Natural killer cell treated with Interleukin-12 subunit alpha and Interleukin-12 subunit beta and Interleukin-15 and Interleukin-18, amount 100 ng/mL, for 72 hours (primary cell): Measurements from ENCODE around the gene LRRC36. TPM values are rescaled to one million over a fixed set of nuclear protein-coding genes. Genes with fewer than 3 reads are reported as not detected.
A peak's percentile ranks its signal among the peaks of the same experiment; 100 is the strongest.
"Not testable (repeated sequence)": the region's sequence is repeated elsewhere in the genome, so short reads cannot be mapped to it uniquely, and the experiment has no call there.

Source experiments
- ATAC-seq, 2 donors: fragments of 150-1000 bp; cut with Tn5 transposase in 1 of 2; sonication (Bioruptor Pico), chemical (Tn5 transposase) in 1 of 2; 2 replicates each; pipeline ENCODE4 v1.10.0; 2021
- DNase-seq: peaks from one replicate; pipeline ENCODE4 v3.0.0; 2022; ENCODE audit warnings: low spot score
- H3K27ac Mint-ChIP-seq, 2 donors: 1 replicate in 1 of 2; 2 replicates in 1 of 2; pipeline ENCODE4 v1.8.0; 2022; ENCODE audit warnings: mixed read lengths in 2 of 2, mild to moderate bottlenecking in 1 of 2, moderate library complexity in 1 of 2
- H3K27me3 Mint-ChIP-seq, 2 donors: 1 replicate in 1 of 2; 2 replicates in 1 of 2; pipeline ENCODE4 v1.8.0; 2022; ENCODE audit warnings: mixed read lengths in 2 of 2
- H3K36me3 Mint-ChIP-seq: one replicate; pipeline ENCODE4 v1.8.0; 2022; ENCODE audit warnings: mixed read lengths
- H3K4me1 Mint-ChIP-seq, 2 donors: 1 replicate in 1 of 2; 2 replicates in 1 of 2; pipeline ENCODE4 v1.8.0; 2022; ENCODE audit warnings: low read depth in 2 of 2, mixed read lengths in 2 of 2, mild to moderate bottlenecking in 1 of 2
- H3K4me3 Mint-ChIP-seq: one replicate; pipeline ENCODE4 v1.8.0; 2022; ENCODE audit warnings: mixed read lengths
- H3K9me3 Mint-ChIP-seq: 2 replicates; pipeline ENCODE4 v1.8.0; 2022; ENCODE audit warnings: mixed read lengths
- total RNA-seq, 2 donors: library from RNA; stranded (reverse); gene quantifications; one replicate each; pipeline ENCODE4 v1.2.3, GENCODE V29; 2022

The LRRC36 gene
- total RNA-seq, 2 donors from 2014 or later = 0.61 TPM; not detected in 1

- no peak overlapping the region for H3K4me3 Mint-ChIP-seq
- H3K27ac Mint-ChIP-seq = no peak overlapping the region
- no peaks in the 10 kb centered on the region for H3K4me1 Mint-ChIP-seq
- DNase-seq = no peak
- H3K36me3 Mint-ChIP-seq = no peaks in the 10 kb centered on the region
- no peak for ATAC-seq
- H3K9me3 Mint-ChIP-seq = no peaks in the 10 kb centered on the region
- peaks cover 6 to 10% of the 10 kb centered on the region in 2 donors for H3K27me3 Mint-ChIP-seq
Observed at GRCh38 chr16:67403976-67404555, 77.5 kb downstream of the LRRC36 start.

- Mint-ChIP-seq H3K27me3 (peaks cover 6 to 10% of the 10 kb centered on the region in 2 donors), H3K36me3 (no peaks in the 10 kb centered on the region), H3K4me3 (no peak overlapping the region), H3K27ac (no peak overlapping the region), H3K9me3 (no peaks in the 10 kb centered on the region), H3K4me1 (no peaks in the 10 kb centered on the region)
- no peak for DNase-seq
- ATAC-seq = no peak
Observed at GRCh38 chr16:67404740-67405226, 78.2 kb downstream of the LRRC36 start.

- H3K27me3 Mint-ChIP-seq = peaks cover 6 to 10% of the 10 kb centered on the region in 2 donors
- H3K27ac Mint-ChIP-seq = no peak overlapping the region
- ATAC-seq (no peak), DNase-seq (no peak)
- H3K9me3 Mint-ChIP-seq = no peaks in the 10 kb centered on the region
- no peak overlapping the region for H3K4me3 Mint-ChIP-seq
- H3K36me3 Mint-ChIP-seq = no peaks in the 10 kb centered on the region
- no peaks in the 10 kb centered on the region for H3K4me1 Mint-ChIP-seq
Observed at GRCh38 chr16:67405336-67405735, 78.7 kb downstream of the LRRC36 start.

GRCh38 chr16:67406111-67406971 is 79.7 kb downstream of the LRRC36 start:
- Mint-ChIP-seq H3K9me3 (no peaks in the 10 kb centered on the region), H3K36me3 (no peaks in the 10 kb centered on the region), H3K4me1 (no peaks in the 10 kb centered on the region), H3K27ac (no peak overlapping the region), H3K4me3 (no peak overlapping the region), H3K27me3 (peaks cover 7 to 10% of the 10 kb centered on the region in 2 donors)
- ATAC-seq (no peak), DNase-seq (no peak)

GRCh38 chr16:67407176-67407787 is 80.7 kb downstream of the LRRC36 start:
- no peaks in the 10 kb centered on the region for H3K4me1 Mint-ChIP-seq
- DNase-seq (no peak), ATAC-seq (no peak)
- H3K27ac Mint-ChIP-seq = no peak overlapping the region
- peaks cover under 1 to 6% of the 10 kb centered on the region in 2 donors for H3K27me3 Mint-ChIP-seq
- no peak overlapping the region for H3K4me3 Mint-ChIP-seq
- no peaks in the 10 kb centered on the region for H3K9me3 Mint-ChIP-seq
- no peaks in the 10 kb centered on the region for H3K36me3 Mint-ChIP-seq

GRCh38 chr16:67407788-67408452 is 81.3 kb downstream of the LRRC36 start:
- H3K27me3 Mint-ChIP-seq = peaks cover 0 to 5% of the 10 kb centered on the region in 2 donors
- ATAC-seq (no peak), DNase-seq (no peak)
- H3K27ac Mint-ChIP-seq = no peak overlapping the region
- H3K4me1 Mint-ChIP-seq = no peaks in the 10 kb centered on the region
- no peaks in the 10 kb centered on the region for H3K36me3 Mint-ChIP-seq
- H3K9me3 Mint-ChIP-seq = no peaks in the 10 kb centered on the region
- no peak overlapping the region for H3K4me3 Mint-ChIP-seq

GRCh38 chr16:67409631-67410030 is 83.0 kb downstream of the LRRC36 start:
- Mint-ChIP-seq H3K4me1 (no peaks in the 10 kb centered on the region), H3K9me3 (no peaks in the 10 kb centered on the region), H3K27ac (no peak overlapping the region), H3K4me3 (no peak overlapping the region), H3K27me3 (peaks cover 0 to 6% of the 10 kb centered on the region in 2 donors), H3K36me3 (no peaks in the 10 kb centered on the region)
- ATAC-seq = no peak
- DNase-seq = no peak

- ATAC-seq (no peak), DNase-seq (no peak)
- Mint-ChIP-seq H3K4me1 (peaks cover 3 to 6% of the 10 kb centered on the region in 2 donors), H3K27me3 (peaks cover 0 to 8% of the 10 kb centered on the region in 2 donors), H3K27ac (no peak overlapping the region), H3K4me3 (no peak overlapping the region), H3K36me3 (no peaks in the 10 kb centered on the region), H3K9me3 (no peaks in the 10 kb centered on the region)
Observed at GRCh38 chr16:67411339-67411738, 84.7 kb downstream of the LRRC36 start.

GRCh38 chr16:67412294-67412693 is 85.7 kb downstream of the LRRC36 start:
- no peaks in the 10 kb centered on the region for H3K9me3 Mint-ChIP-seq
- no peak for ATAC-seq
- no peak overlapping the region for H3K27ac Mint-ChIP-seq
- H3K4me3 Mint-ChIP-seq = no peak overlapping the region
- H3K27me3 Mint-ChIP-seq = peaks cover 0 to 12% of the 10 kb centered on the region in 2 donors
- H3K4me1 Mint-ChIP-seq = peaks cover 8 to 11% of the 10 kb centered on the region in 2 donors
- no peak for DNase-seq
- no peaks in the 10 kb centered on the region for H3K36me3 Mint-ChIP-seq

GRCh38 chr16:67413978-67414911 is 87.6 kb downstream of the LRRC36 start:
- H3K36me3 Mint-ChIP-seq = no peaks in the 10 kb centered on the region
- DNase-seq (no peak), ATAC-seq (no peak)
- H3K4me3 Mint-ChIP-seq = no peak overlapping the region
- H3K4me1 Mint-ChIP-seq = peaks cover 10 to 11% of the 10 kb centered on the region in 2 donors
- no peak overlapping the region for H3K27ac Mint-ChIP-seq
- no peaks in the 10 kb centered on the region for H3K9me3 Mint-ChIP-seq
- peaks cover 2 to 17% of the 10 kb centered on the region in 2 donors for H3K27me3 Mint-ChIP-seq

GRCh38 chr16:67415421-67415820 is 88.8 kb downstream of the LRRC36 start:
- Mint-ChIP-seq H3K4me1 (peaks cover 10 to 11% of the 10 kb centered on the region in 2 donors), H3K4me3 (peak overlapping the region; percentile 58), H3K27me3 (peaks cover 7 to 22% of the 10 kb centered on the region in 2 donors)
- DNase-seq, H3K9me3 Mint-ChIP-seq, H3K36me3 Mint-ChIP-seq, H3K27ac Mint-ChIP-seq, ATAC-seq: not testable (repeated sequence)

- DNase-seq (no peak), ATAC-seq (peak; percentile 93 to 94)
- Mint-ChIP-seq H3K4me1 (peaks cover 10 to 11% of the 10 kb centered on the region in 2 donors), H3K4me3 (peak within 1 kb of the TSS; percentile 91), H3K27me3 (peaks cover 7 to 22% of the 10 kb centered on the region in 2 donors), H3K9me3 (no peaks in the 10 kb centered on the region), H3K36me3 (no peaks in the 10 kb centered on the region), H3K27ac (peak within 1 kb of the TSS; percentile 60 to 88)
Observed at GRCh38 chr16:67415872-67416793, 89.5 kb downstream of the LRRC36 start, which contains the start of gene ZDHHC1. ZDHHC1 (minus strand) TSS chr16:67416477; CDS start chr16:67407775, 8,702 bp downstream.
